Measurements from ENCODE around the gene EFHD2. TPM values are rescaled to one million over a fixed set of nuclear protein-coding genes. Genes with fewer than 3 reads are reported as not detected.
A peak's percentile ranks its signal among the peaks of the same experiment; 100 is the strongest.
"Not testable (repeated sequence)": the region's sequence is repeated elsewhere in the genome, so short reads cannot be mapped to it uniquely, and the experiment has no call there.

Gene EFHD2
- total RNA-seq, 8 experiments from 2014 or later: 9.1 to 67.9 (median 14.4) TPM

GRCh38 chr1:15420853-15421465, 11.3 kb downstream of the EFHD2 start:
- in situ Hi-C loops (cut with MboI; ENCODE audit: low pct_unique_long_range_greater_than_20kb in 2 of 9, low sequenced_read_pairs in 9 of 9, unreplicated experiment in 9 of 9): loop anchor here in 1 of 9 experiments (10.0 to 25.0 kb wide), 2 partner anchors 96 to 284 kb away; no protein-coding TSS in a partner anchor
- Histone ChIP-seq H3K4me1 (replicated peaks in 1 of 2) (peaks cover 10 to 24% of the 10 kb centered on the region in 2 donors), H3K4me3 (no peak overlapping the region), H3K27ac (peak overlapping the region in 1 of 2 donors; percentile 39)
- WGBS, 10 experiments: 82 to 100% (median 93%) methylated on average over 1 to 7 of the region's 8 CpGs; no CpG with 5 or more reads in 3 of the 10 experiments
- no peak for ATAC-seq (replicated peaks in 6 of 8)

GRCh38 chr1:15422871-15423270, 13.2 kb downstream of the EFHD2 start:
- 88 to 100% (median 98%) methylated on average over 2 to 6 of the region's 8 CpGs; no CpG with 5 or more reads in 6 of the 10 experiments for WGBS, 10 experiments
- H3K4me3 ChIP-seq: no peak overlapping the region
- ATAC-seq (replicated peaks in 6 of 8): no peak
- H3K27ac ChIP-seq: no peak overlapping the region
- in situ Hi-C loops (cut with MboI; ENCODE audit: low pct_unique_long_range_greater_than_20kb in 2 of 9, low sequenced_read_pairs in 9 of 9, unreplicated experiment in 9 of 9): loop anchor here in 1 of 9 experiments (10.0 to 25.0 kb wide), 2 partner anchors 98 to 286 kb away; no protein-coding TSS in a partner anchor
- peaks cover 20 to 36% of the 10 kb centered on the region in 2 donors for H3K4me1 ChIP-seq (replicated peaks in 1 of 2)

DNA sequence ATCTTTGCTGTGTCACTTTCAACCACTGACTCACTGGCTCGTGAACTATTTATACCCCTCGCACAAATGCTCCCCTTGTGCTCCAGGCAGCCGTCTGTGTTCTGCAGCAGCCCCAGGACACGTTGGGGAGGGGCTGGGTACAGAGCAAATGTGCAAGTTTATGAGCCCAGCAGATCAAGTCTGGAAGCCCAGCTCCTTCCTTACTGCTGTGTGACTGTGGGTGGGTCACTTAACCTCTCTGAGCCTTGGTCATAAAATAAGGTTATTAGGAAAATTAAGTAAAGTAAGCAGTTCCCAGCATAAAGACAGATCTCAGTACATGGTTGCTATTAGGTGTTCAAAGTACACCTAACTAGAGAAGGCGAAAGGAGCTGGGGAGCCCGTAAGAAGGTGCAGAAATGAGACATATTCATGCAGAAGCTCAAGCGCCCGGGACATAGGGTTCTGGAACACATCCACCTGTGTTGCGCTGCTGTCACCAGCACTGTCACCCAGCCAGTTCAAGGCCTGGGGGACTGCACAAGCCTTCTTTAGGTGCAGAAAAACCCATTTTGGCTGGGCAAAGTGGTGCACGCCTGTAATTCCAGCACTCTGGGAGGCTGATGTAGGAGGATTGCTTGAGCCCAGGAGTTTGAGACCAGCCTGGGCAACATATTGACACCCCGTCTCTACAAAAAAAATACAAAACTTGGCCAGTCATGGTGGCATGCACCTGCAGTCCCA, 13.8 kb downstream of the EFHD2 start:
- H3K4me3 ChIP-seq: no peak overlapping the region
- no peak overlapping the region for H3K27ac ChIP-seq
- WGBS, 10 experiments: 80 to 100% (median 95%) methylated on average over 1 to 9 of the region's 11 CpGs; no CpG with 5 or more reads in 1 of the 10 experiments
- ATAC-seq (replicated peaks in 6 of 8): peak in 3 of 8 experiments; percentile 27 to 55 (median 51)
- in situ Hi-C loops (cut with MboI; ENCODE audit: low pct_unique_long_range_greater_than_20kb in 2 of 9, low sequenced_read_pairs in 9 of 9, unreplicated experiment in 9 of 9): loop anchor here in 1 of 9 experiments (10.0 to 25.0 kb wide), 2 partner anchors 99 to 286 kb away; no protein-coding TSS in a partner anchor
- H3K4me1 ChIP-seq (replicated peaks in 1 of 2): peaks cover 20 to 36% of the 10 kb centered on the region in 2 donors

- 60 to 100% (median 81%) methylated on average over 1 to 8 of the region's 13 CpGs; no CpG with 5 or more reads in 3 of the 10 experiments for WGBS, 10 experiments
- in situ Hi-C loops (cut with MboI; ENCODE audit: low pct_unique_long_range_greater_than_20kb in 2 of 9, low sequenced_read_pairs in 9 of 9, unreplicated experiment in 9 of 9): loop anchor here in 1 of 9 experiments (10.0 to 25.0 kb wide), 2 partner anchors 99 to 287 kb away; no protein-coding TSS in a partner anchor
- Histone ChIP-seq H3K27ac (no peak overlapping the region), H3K4me1 (replicated peaks in 1 of 2) (peaks cover 20 to 36% of the 10 kb centered on the region in 2 donors), H3K4me3 (no peak overlapping the region)
- peak in 1 of 8 experiments; percentile 18 for ATAC-seq (replicated peaks in 6 of 8)
These were observed 14.5 kb downstream of the EFHD2 start for GRCh38 chr1:15424146-15424667.

DNA sequence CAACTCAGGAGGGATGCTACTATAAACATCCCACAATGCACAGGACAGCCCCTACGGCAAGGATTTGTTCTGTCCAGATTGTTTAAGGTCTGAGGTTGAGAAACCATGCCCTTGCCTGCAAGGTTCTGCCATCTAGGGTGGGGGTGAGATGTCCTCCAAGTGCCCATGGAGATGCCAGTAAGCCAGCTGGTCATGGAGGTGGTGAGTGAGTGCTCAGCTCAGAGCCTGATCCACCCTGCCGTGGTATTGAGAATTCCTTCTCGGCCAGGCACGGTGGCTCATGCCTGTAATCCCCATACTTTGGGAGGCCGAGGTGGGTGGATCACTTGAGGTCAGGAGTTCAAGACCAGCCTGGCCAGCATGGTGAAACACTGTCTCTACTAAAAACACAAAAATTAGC, 15.3 kb downstream of the EFHD2 start:
- ATAC-seq (replicated peaks in 6 of 8): no peak
- in situ Hi-C loops (cut with MboI; ENCODE audit: low pct_unique_long_range_greater_than_20kb in 2 of 9, low sequenced_read_pairs in 9 of 9, unreplicated experiment in 9 of 9): loop anchor here in 4 of 9 experiments (10.0 to 25.0 kb wide), 3 partner anchors 88 to 288 kb away; no protein-coding TSS in a partner anchor
- peaks cover 20 to 36% of the 10 kb centered on the region in 2 donors for H3K4me1 ChIP-seq (replicated peaks in 1 of 2)
- 70 to 100% (median 88%) methylated on average over 1 to 4 of the region's 5 CpGs; no CpG with 5 or more reads in 4 of the 10 experiments for WGBS, 10 experiments
- no peak overlapping the region for H3K27ac ChIP-seq
- no peak overlapping the region for H3K4me3 ChIP-seq

DNA sequence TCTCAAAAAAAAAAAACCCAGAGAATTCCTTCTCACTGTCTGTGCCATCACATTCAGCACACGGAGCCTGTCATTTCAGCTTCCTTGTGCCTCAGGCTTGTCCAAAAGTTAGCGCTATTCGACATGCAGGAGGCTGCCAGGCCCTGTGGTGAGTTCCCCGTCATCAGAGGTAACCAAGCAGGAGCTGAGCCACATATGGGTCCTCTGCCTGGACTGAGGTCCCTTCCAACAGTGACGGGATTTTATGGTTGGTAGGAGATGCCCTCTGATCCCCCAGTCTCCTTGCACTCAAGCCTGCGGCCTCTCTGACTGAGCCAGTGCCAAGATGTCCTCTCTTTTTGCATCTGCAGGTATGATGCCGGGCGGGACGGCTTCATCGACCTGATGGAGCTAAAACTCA, 15.8 kb downstream of the EFHD2 start:
- WGBS, 10 experiments: 87 to 100% (median 100%) methylated on average over 1 to 10 of the region's 10 CpGs; no CpG with 5 or more reads in 1 of the 10 experiments
- Histone ChIP-seq H3K27ac (no peak overlapping the region), H3K4me3 (no peak overlapping the region), H3K4me1 (replicated peaks in 1 of 2) (peaks cover 20 to 36% of the 10 kb centered on the region in 2 donors)
- ATAC-seq (replicated peaks in 6 of 8): no peak
- in situ Hi-C loops (cut with MboI; ENCODE audit: low pct_unique_long_range_greater_than_20kb in 2 of 9, low sequenced_read_pairs in 9 of 9, unreplicated experiment in 9 of 9): loop anchor here in 4 of 9 experiments (10.0 to 25.0 kb wide), 3 partner anchors 88 to 288 kb away; no protein-coding TSS in a partner anchor

GRCh38 chr1:15425958-15426357, 16.3 kb downstream of the EFHD2 start:
- H3K4me3 ChIP-seq: no peak overlapping the region
- WGBS, 10 experiments: 60 to 100% (median 85%) methylated on average over 1 to 3 of the region's 6 CpGs; no CpG with 5 or more reads in 2 of the 10 experiments
- no peak for ATAC-seq (replicated peaks in 6 of 8)
- in situ Hi-C loops (cut with MboI; ENCODE audit: low pct_unique_long_range_greater_than_20kb in 2 of 9, low sequenced_read_pairs in 9 of 9, unreplicated experiment in 9 of 9): loop anchor here in 4 of 9 experiments (10.0 to 25.0 kb wide), 3 partner anchors 89 to 289 kb away; no protein-coding TSS in a partner anchor
- H3K4me1 ChIP-seq (replicated peaks in 1 of 2): peaks cover 20 to 36% of the 10 kb centered on the region in 2 donors
- H3K27ac ChIP-seq: no peak overlapping the region

- 65 to 95% (median 76%) methylated on average over 2 to 22 of the region's 30 CpGs; no CpG with 5 or more reads in 5 of the 10 experiments for WGBS, 10 experiments
- ATAC-seq (replicated peaks in 6 of 8): peak; percentile 6 to 87 (median 80)
These were observed 17.0 kb downstream of the EFHD2 start for GRCh38 chr1:15426492-15427279.

DNA sequence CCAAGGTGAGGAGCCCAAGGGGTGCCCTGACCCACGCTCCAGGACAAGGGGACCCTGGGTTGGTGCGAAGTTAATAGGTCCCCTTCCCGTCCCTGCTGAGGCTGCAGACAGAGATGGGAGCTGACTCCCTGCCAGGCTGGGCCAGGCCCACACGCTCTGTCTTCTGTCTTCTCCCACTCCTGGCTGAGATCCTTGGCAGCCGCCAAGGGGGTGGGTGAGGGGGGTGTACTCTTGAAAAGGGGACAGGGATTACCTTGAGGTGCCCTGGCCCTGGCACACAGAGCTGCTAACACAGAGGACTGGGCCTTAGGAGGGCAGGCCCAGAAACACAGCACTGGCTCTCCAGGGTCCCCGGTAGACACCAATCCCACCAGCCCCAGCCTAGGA, 17.6 kb downstream of the EFHD2 start:
- H3K4me1 ChIP-seq (replicated peaks in 1 of 2): peaks cover 10 to 26% of the 10 kb centered on the region in 2 donors
- ATAC-seq (replicated peaks in 6 of 8): peak in 5 of 8 experiments; percentile 8 to 30 (median 21)
- no peak overlapping the region for H3K4me3 ChIP-seq
- 70 to 93% (median 80%) methylated on average over 1 to 4 of the region's 6 CpGs; no CpG with 5 or more reads in 5 of the 10 experiments for WGBS, 10 experiments
- in situ Hi-C loops (cut with MboI; ENCODE audit: low pct_unique_long_range_greater_than_20kb in 2 of 9, low sequenced_read_pairs in 9 of 9, unreplicated experiment in 9 of 9): loop anchor here in 4 of 9 experiments (10.0 to 25.0 kb wide), 3 partner anchors 90 to 290 kb away; no protein-coding TSS in a partner anchor
- H3K27ac ChIP-seq: peak overlapping the region in 1 of 2 donors; percentile 21

More at GRCh38 chr1:15426492-15427279, 17.0 kb downstream of the EFHD2 start:
- peaks cover 13 to 30% of the 10 kb centered on the region in 2 donors for H3K4me1 ChIP-seq (replicated peaks in 1 of 2)
- H3K4me3 ChIP-seq: no peak overlapping the region
- in situ Hi-C loops (cut with MboI; ENCODE audit: low pct_unique_long_range_greater_than_20kb in 2 of 9, low sequenced_read_pairs in 9 of 9, unreplicated experiment in 9 of 9): loop anchor here in 4 of 9 experiments (10.0 to 25.0 kb wide), 3 partner anchors 89 to 289 kb away; no protein-coding TSS in a partner anchor
- H3K27ac ChIP-seq: peak overlapping the region; percentile 16 to 21

- H3K4me3 ChIP-seq; ATAC-seq (replicated peaks in 6 of 8); H3K27ac ChIP-seq: not testable (repeated sequence)
- in situ Hi-C loops (cut with MboI; ENCODE audit: low pct_unique_long_range_greater_than_20kb in 2 of 9, low sequenced_read_pairs in 9 of 9, unreplicated experiment in 9 of 9): loop anchor here in 4 of 9 experiments (10.0 to 25.0 kb wide), 3 partner anchors 91 to 291 kb away; no protein-coding TSS in a partner anchor
- WGBS, 10 experiments: 80 to 100% (median 90%) methylated on average over 1 to 7 of the region's 11 CpGs; no CpG with 5 or more reads in 5 of the 10 experiments
- peaks cover 10 to 29% of the 10 kb centered on the region in 2 donors for H3K4me1 ChIP-seq (replicated peaks in 1 of 2)
These were observed 18.6 kb downstream of the EFHD2 start for GRCh38 chr1:15428252-15428651.

DNA sequence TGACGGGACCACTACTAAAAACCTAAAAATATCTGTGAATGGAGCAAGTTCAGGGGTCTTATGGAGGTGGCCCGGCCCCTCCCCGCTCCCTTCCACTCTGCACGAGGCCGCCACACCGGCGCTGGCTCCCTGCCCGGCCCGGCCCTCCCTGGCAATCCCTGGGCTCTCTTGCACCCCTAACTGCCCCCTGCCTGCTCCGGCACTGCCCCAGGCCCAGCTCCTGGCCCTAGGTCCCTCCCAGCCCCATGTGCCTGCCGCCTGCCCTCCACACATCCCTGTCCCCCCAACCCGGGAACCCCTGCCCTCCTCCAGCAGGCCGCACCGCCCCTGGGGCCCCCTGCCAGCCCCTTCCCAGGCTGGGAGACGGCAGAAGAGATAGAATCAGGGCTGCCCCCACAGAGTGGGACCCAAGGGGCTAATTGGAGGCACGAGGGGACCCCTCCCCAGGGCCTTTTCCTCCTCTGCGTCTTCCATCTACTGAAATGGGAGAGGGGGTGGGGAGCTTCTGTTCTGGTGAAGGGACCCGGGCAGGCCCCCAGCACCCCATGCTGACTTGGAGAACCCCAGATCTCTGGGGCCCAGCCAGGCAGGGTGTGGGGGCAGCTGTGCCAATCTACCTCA, 19.2 kb downstream of the EFHD2 start:
- no peak overlapping the region for H3K4me3 ChIP-seq
- no peak for ATAC-seq (replicated peaks in 6 of 8)
- peaks cover 10 to 29% of the 10 kb centered on the region in 2 donors for H3K4me1 ChIP-seq (replicated peaks in 1 of 2)
- H3K27ac ChIP-seq: no peak overlapping the region
- 100% methylated on average over 1 of the region's 18 CpGs; no CpG with 5 or more reads in 8 of the 10 experiments for WGBS, 10 experiments
- in situ Hi-C loops (cut with MboI; ENCODE audit: low pct_unique_long_range_greater_than_20kb in 2 of 9, low sequenced_read_pairs in 9 of 9, unreplicated experiment in 9 of 9): loop anchor here in 4 of 9 experiments (10.0 to 25.0 kb wide), 3 partner anchors 92 to 292 kb away; no protein-coding TSS in a partner anchor
